Astrocyte of the spinal cord (primary cell): ENCODE results near the gene ARMC12.

ENCODE experiments used
- DNase-seq: peaks from one replicate; pipeline ENCODE4 v3.0.0; 2011; ENCODE audit warnings: low read depth, low spot score
- H3K4me3 ChIP-seq: 2 replicates; pipeline ENCODE4 v1.5.1; 2011; ENCODE audit warnings: low read depth, mild to moderate bottlenecking, low read length, moderate library complexity
- in situ Hi-C: cut with HindIII; loops from 2 replicates; pipeline ENCODE4 v1.10.0; 2017; ENCODE audit warnings: low sequenced_read_pairs
- TF ChIP-seq, protein P1 (sequence below): IDR thresholded peaks from 2 replicates; pipeline ENCODE4 v1.5.1; 2012; ENCODE audit warnings: low read depth, mild to moderate bottlenecking, low read length, inconsistent platforms

Gene ARMC12

DNA sequence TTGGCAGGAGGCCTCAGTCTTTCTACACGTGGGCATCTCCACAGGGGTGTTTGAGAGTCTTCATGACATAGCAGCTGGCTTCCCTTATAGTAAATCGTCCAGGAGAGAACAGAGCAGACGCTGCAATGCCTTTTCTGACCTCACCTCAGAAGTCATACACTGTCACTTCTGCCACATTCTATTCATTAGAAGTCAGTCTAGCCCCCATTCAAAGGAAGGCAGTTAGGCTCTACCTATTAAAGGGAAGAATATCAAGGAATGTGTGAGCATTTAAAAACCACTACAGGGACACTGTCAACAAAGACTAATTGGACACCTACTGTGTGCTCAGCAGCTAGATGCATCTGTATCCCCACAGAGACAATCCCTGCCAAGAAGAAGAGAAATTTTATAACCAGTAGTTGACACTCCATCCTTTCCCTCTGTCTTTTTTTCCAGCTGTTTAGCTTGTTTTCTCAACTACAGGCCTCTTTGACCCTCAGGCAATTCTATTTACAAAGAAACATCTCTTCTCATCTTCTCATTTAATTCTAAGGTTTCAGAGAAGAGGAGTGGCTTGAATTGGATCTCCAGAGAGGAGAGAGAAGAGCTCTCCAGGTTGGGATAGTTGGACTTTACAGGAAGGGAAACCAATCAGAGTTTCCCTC lies 18.6 kb downstream of the ARMC12 start:
- in situ Hi-C loops, result no loop called here
- TF ChIP-seq, protein P1, sequence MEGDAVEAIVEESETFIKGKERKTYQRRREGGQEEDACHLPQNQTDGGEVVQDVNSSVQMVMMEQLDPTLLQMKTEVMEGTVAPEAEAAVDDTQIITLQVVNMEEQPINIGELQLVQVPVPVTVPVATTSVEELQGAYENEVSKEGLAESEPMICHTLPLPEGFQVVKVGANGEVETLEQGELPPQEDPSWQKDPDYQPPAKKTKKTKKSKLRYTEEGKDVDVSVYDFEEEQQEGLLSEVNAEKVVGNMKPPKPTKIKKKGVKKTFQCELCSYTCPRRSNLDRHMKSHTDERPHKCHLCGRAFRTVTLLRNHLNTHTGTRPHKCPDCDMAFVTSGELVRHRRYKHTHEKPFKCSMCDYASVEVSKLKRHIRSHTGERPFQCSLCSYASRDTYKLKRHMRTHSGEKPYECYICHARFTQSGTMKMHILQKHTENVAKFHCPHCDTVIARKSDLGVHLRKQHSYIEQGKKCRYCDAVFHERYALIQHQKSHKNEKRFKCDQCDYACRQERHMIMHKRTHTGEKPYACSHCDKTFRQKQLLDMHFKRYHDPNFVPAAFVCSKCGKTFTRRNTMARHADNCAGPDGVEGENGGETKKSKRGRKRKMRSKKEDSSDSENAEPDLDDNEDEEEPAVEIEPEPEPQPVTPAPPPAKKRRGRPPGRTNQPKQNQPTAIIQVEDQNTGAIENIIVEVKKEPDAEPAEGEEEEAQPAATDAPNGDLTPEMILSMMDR, result no peak
- no peak for DNase-seq
- no peak overlapping the region for H3K4me3 ChIP-seq

DNA sequence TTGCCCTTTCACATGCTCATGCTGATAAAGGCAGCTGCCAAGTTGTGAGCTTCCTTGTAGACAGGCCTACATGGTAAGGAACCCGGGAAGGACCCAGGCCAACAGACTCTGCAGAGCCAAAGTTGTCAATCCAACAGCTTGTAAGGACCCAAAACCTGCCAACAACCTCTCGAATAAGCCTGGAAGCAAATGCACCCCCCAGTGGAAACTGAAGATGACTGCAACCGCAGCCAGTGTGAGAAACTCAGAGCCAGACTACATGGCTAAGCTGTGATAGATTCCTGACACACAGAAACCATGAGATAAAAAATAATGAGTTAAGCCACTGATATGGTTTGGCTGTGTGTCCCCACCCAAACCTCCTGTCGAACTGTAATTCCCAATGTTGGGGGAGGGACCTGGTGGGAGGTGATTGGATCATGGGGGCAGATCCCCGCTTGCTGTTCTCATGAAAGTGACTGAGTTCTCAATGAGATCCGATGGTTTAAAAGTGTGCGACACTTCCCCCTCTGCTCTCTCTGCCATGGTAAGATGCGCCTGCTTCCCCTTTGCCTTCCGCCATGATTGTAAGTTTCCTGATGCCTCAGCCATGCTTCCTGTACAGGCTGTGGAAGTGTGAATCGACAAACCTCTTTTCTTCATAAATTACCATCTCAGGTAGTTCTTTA lies 20.8 kb downstream of the ARMC12 start:
- DNase-seq, result peak; percentile 37
- in situ Hi-C loops, result no loop called here
- no peak overlapping the region for H3K4me3 ChIP-seq
- TF ChIP-seq, protein P1, result peak; percentile 56

DNA sequence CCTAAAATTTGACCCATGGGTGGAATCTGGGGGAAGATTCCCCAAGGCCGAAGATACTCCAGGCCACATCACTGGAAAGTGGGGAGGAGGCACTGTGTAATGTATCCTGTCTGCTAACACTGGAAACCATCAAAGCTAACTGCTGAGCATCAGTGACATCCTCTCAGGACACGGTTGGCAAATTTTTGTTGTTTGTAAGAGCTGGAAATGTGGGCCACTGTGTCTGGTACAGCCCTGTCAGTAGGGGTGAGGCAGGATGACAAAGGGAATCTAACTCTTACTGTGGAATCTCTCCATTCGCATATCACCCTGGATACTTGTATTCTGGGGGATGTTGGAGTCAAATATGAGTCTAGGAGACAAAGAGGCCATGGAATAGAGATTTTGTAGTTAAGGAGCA lies 22.6 kb downstream of the ARMC12 start:
- DNase-seq, result no peak

DNA sequence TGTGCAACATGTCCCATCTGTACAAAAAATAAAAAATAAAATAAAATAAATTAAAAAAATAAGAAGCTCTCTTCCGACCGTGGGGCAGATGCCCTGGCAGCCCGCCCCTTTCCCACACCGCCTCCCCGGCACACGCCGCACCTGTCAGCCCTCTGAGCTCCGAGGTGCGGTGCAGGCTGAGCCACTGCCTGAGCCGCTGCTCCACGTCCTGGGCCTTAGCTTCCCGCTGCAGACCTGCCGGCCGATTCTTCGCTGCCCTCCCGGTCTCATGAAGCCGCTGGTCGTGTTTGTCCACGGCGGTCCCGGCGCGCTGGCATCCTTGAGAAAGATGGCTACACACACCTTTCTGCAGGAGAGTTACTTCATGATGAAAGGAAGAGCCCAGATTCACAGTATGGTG lies 28.9 kb downstream of the ARMC12 start:
- no peak overlapping the region for H3K4me3 ChIP-seq
- TF ChIP-seq, protein P1, result no peak
- in situ Hi-C loops, result no loop called here
- DNase-seq, result no peak

More for the DNA sequence above, 22.6 kb downstream of the ARMC12 start:
- H3K4me3 ChIP-seq, result no peak overlapping the region
- TF ChIP-seq, protein P1, result no peak
- in situ Hi-C loops, result no loop called here

DNA sequence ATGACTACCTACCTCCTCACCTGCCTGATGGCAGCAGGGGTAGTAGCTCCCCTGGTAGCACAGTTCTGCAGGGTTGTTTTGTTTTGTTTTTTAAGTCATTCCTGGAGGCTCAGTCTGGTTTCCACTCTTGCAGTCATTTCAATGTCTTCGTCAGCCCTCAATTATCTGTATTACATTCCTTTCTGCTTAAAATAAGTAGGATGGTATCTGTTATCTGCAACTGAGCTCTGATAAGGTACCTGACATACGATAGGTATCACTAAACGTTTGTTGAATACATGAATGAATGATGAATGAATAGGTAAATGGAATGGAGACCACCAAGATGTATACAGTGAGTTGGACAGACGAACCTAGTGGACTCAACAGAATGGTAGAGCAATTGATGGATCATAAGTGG lies 32.4 kb downstream of the ARMC12 start:
- H3K4me3 ChIP-seq, result no peak overlapping the region
- TF ChIP-seq, protein P1, result no peak
- in situ Hi-C loops, result no loop called here

DNA sequence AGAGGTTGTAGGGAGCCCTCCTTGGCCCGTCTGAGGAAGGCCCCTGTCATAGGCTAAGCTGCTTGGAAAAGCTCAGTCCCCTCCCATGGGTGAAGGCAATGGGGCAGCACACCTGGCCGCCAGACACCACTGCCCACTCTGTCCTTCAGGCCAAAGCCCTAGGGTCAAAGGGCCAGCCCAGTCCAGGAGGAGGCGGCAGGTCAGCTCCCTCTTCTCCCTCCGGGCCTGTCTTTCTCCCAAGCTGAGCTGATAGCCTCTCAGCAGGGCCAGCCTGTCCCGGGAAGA lies 34.5 kb downstream of the ARMC12 start:
- no peak overlapping the region for H3K4me3 ChIP-seq
- DNase-seq, result no peak
- TF ChIP-seq, protein P1, result no peak
- in situ Hi-C loops, result no loop called here

More for the DNA sequence above, 32.4 kb downstream of the ARMC12 start:
- DNase-seq, result no peak
